Panc1 (cell line): ENCODE data around the gene ZDHHC14.

ENCODE experiments used
- CTCF ChIP-seq: fragments of 450-650 bp; IDR thresholded peaks from 2 replicates; pipeline ENCODE4 v1.5.1; 2017; ENCODE audit warnings: mild to moderate bottlenecking
- POLR2AphosphoS5 ChIP-seq: IDR thresholded peaks from 2 replicates; pipeline ENCODE4 v1.6.1; 2012; ENCODE audit warnings: mild to moderate bottlenecking, low read depth, low read length, moderate library complexity
- TF ChIP-seq, protein P1 (sequence below), 2 experiments: IDR thresholded peaks; 2 replicates each; pipeline ENCODE4 v1.6.1; 2011 to 2012; ENCODE audit warnings: low read depth in 2 of 2, control low read depth in 1 of 2, low read length in 1 of 2, mild to moderate bottlenecking in 1 of 2, moderate library complexity in 1 of 2; ENCODE audit not compliant: insufficient read depth in 1 of 2

DNA sequence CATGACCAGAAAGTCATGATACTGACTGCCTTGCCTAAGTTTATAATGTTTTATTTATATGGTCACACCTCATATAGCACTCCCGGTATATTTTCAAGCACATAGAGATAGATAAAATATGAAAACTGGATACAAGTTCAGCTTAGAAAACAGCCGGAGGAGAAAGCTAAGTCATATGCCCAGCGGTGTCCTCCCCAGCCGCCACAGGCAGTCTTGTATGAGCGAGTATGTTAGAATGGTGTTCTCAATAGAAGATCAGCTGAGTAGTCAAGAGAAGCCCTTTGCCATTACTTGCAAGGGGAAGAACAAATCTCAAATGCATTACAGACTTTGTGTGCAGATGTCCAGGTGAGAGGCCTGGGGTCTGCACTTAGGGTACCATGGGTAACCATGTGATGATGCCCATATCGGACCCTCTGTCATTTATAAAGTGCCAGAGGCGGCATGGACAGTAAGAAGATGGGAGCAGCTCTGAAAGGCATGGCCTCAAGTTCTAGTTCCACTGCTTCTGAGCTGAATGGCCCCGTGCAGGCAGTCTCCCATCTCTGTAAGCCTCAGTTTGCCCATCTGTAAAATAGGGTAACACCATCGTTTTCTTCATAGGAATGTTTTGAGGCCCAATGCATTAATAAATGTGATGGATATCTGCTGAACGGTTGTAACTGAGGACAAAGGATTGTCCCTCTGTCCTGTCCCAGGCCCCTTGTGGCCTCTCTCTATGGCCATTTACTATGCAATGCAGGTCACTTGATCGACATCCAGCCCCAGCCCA lies 246.4 kb downstream of the ZDHHC14 start:
- TF ChIP-seq, protein P1, sequence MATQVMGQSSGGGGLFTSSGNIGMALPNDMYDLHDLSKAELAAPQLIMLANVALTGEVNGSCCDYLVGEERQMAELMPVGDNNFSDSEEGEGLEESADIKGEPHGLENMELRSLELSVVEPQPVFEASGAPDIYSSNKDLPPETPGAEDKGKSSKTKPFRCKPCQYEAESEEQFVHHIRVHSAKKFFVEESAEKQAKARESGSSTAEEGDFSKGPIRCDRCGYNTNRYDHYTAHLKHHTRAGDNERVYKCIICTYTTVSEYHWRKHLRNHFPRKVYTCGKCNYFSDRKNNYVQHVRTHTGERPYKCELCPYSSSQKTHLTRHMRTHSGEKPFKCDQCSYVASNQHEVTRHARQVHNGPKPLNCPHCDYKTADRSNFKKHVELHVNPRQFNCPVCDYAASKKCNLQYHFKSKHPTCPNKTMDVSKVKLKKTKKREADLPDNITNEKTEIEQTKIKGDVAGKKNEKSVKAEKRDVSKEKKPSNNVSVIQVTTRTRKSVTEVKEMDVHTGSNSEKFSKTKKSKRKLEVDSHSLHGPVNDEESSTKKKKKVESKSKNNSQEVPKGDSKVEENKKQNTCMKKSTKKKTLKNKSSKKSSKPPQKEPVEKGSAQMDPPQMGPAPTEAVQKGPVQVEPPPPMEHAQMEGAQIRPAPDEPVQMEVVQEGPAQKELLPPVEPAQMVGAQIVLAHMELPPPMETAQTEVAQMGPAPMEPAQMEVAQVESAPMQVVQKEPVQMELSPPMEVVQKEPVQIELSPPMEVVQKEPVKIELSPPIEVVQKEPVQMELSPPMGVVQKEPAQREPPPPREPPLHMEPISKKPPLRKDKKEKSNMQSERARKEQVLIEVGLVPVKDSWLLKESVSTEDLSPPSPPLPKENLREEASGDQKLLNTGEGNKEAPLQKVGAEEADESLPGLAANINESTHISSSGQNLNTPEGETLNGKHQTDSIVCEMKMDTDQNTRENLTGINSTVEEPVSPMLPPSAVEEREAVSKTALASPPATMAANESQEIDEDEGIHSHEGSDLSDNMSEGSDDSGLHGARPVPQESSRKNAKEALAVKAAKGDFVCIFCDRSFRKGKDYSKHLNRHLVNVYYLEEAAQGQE (IDR thresholded peaks at IDR 0.05; ENCODE audit: insufficient read depth in 1 of 2, low read depth in 2 of 2, low read length in 1 of 2): no peak
- TF ChIP-seq CTCF (no peak), POLR2AphosphoS5 (no peak)
